Measurements from ENCODE around the gene KRTAP2-4.
"Not testable (repeated sequence)": the region's sequence is repeated elsewhere in the genome, so short reads cannot be mapped to it uniquely, and the experiment has no call there.

Gene KRTAP2-4

GRCh38 chr17:41058741-41059140 is 6.9 kb downstream of the KRTAP2-4 start:
- no peaks in the 10 kb centered on the region for H3K27me3 ChIP-seq (ENCODE audit: insufficient read depth, low read depth, severe bottlenecking)
- H3K9me3 ChIP-seq (ENCODE audit: severe bottlenecking): peaks cover 5% of the 10 kb centered on the region
- no peak for TF ChIP-seq CTCF (IDR thresholded peaks at IDR 0.05; ENCODE audit: low read depth, low read length)
- DNase-seq: no peak
- no peak overlapping the region for H3K4me3 ChIP-seq (ENCODE audit: low read depth, low read length)
- no peaks in the 10 kb centered on the region for H3K36me3 ChIP-seq
- H3K27ac ChIP-seq: no peak overlapping the region

GRCh38 chr17:41057547-41057946 is 8.1 kb downstream of the KRTAP2-4 start:
- no peak for TF ChIP-seq CTCF (IDR thresholded peaks at IDR 0.05; ENCODE audit: low read depth, low read length)

GRCh38 chr17:41055130-41055529 is 10.5 kb downstream of the KRTAP2-4 start, which contains the start of gene KRTAP2-2:
TSS of gene KRTAP2-2 (minus strand) at chr17:41055230. CDS start at chr17:41055211, 19 bp downstream.
- H3K4me3 ChIP-seq (ENCODE audit: low read depth, low read length); H3K9me3 ChIP-seq (ENCODE audit: severe bottlenecking); H3K27ac ChIP-seq: not testable (repeated sequence)

More at GRCh38 chr17:41057547-41057946, 8.1 kb downstream of the KRTAP2-4 start:
- Histone ChIP-seq H3K36me3 (no peaks in the 10 kb centered on the region), H3K4me3 (ENCODE audit: low read depth, low read length) (no peak overlapping the region), H3K9me3 (ENCODE audit: severe bottlenecking) (peaks cover 5% of the 10 kb centered on the region), H3K27me3 (ENCODE audit: insufficient read depth, low read depth, severe bottlenecking) (no peaks in the 10 kb centered on the region), H3K27ac (no peak overlapping the region)
- DNase-seq: no peak

GRCh38 chr17:41054556-41054955 is 11.1 kb downstream of the KRTAP2-4 start:
- H3K4me3 ChIP-seq (ENCODE audit: low read depth, low read length); H3K36me3 ChIP-seq; H3K9me3 ChIP-seq (ENCODE audit: severe bottlenecking); H3K27me3 ChIP-seq (ENCODE audit: insufficient read depth, low read depth, severe bottlenecking); DNase-seq; H3K27ac ChIP-seq: not testable (repeated sequence)

More at GRCh38 chr17:41055130-41055529, 10.5 kb downstream of the KRTAP2-4 start, which contains the start of gene KRTAP2-2:
- DNase-seq; H3K27me3 ChIP-seq (ENCODE audit: insufficient read depth, low read depth, severe bottlenecking); H3K36me3 ChIP-seq: not testable (repeated sequence)

GRCh38 chr17:41054025-41054424 is 11.7 kb downstream of the KRTAP2-4 start:
- Histone ChIP-seq H3K36me3 (no peaks in the 10 kb centered on the region), H3K27ac (no peak overlapping the region), H3K27me3 (ENCODE audit: insufficient read depth, low read depth, severe bottlenecking) (no peaks in the 10 kb centered on the region), H3K9me3 (ENCODE audit: severe bottlenecking) (peaks cover 5% of the 10 kb centered on the region), H3K4me3 (ENCODE audit: low read depth, low read length) (no peak overlapping the region)
- no peak for TF ChIP-seq CTCF (IDR thresholded peaks at IDR 0.05; ENCODE audit: low read depth, low read length)
- no peak for DNase-seq

GRCh38 chr17:41052566-41052965 is 13.1 kb downstream of the KRTAP2-4 start:
- no peaks in the 10 kb centered on the region for H3K27me3 ChIP-seq (ENCODE audit: insufficient read depth, low read depth, severe bottlenecking)
- no peak for DNase-seq
- no peak for TF ChIP-seq CTCF (IDR thresholded peaks at IDR 0.05; ENCODE audit: low read depth, low read length)
- no peak overlapping the region for H3K4me3 ChIP-seq (ENCODE audit: low read depth, low read length)
- no peak overlapping the region for H3K27ac ChIP-seq
- H3K36me3 ChIP-seq: no peaks in the 10 kb centered on the region
- peaks cover 3% of the 10 kb centered on the region for H3K9me3 ChIP-seq (ENCODE audit: severe bottlenecking)

GRCh38 chr17:41049110-41049509 is 16.6 kb downstream of the KRTAP2-4 start:
- H3K4me3 ChIP-seq (ENCODE audit: low read depth, low read length): no peak overlapping the region
- DNase-seq: no peak
- no peak for TF ChIP-seq CTCF (IDR thresholded peaks at IDR 0.05; ENCODE audit: low read depth, low read length)
- no peak overlapping the region for H3K27ac ChIP-seq
- H3K27me3 ChIP-seq (ENCODE audit: insufficient read depth, low read depth, severe bottlenecking): no peaks in the 10 kb centered on the region
- H3K9me3 ChIP-seq (ENCODE audit: severe bottlenecking): no peaks in the 10 kb centered on the region
- no peaks in the 10 kb centered on the region for H3K36me3 ChIP-seq

Data from WERI-Rb-1 (cell line).